Inferior parietal cortex (tissue), 1 donor: ENCODE measurements around the gene C1orf167.

Experiments used
- DNase-seq: peaks from one replicate; pipeline ENCODE4 v3.0.0-alpha.2; 2016; ENCODE audit errors: extremely low spot score

The C1orf167 gene

GRCh38 chr1:11761285-11761684 is 708 bp upstream of the C1orf167 start:
- no peak for DNase-seq

- DNase-seq: no peak
Observed at GRCh38 chr1:11764115-11764514, 2.1 kb downstream of the C1orf167 start.

- no peak for DNase-seq
Observed at GRCh38 chr1:11764519-11764918, 2.5 kb downstream of the C1orf167 start.

DNA sequence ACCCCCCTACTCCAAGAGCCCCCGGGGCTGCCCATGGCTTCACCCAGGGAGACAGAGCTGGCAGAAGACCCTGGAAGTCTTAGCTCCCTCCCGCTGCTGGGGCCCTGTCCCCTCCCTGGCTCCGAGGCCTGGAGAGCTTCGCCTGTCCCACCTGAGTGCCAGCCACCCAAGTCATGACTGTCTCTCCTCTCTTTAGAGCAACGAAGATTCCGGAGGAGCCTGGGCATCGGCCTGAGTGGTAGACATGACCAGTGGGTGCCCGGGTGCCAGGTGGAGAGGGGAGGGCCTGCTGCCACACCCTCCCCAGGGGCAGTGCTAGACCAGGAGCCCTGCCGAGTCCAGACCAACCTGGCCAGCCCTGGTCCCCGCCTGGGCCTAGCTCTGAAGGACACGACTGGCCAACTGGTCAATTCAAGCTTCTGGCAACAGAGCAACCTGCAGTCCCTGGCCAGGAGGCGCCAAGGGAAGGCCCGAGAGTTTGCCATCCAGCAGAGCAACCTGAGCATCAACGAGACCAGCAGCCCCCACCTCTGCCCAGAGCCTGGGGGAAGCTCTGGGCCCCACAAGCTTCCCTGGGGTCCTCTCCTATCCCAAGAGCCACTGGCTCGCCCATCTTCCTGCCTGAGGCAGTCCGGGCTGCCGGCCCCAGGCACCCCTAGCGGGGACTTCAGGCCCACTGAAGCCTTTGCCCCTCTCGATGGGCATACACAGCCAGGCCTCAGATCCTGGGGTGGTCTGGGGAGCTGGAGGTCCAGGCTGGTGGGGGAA is 3.9 kb downstream of the C1orf167 start:
- no peak for DNase-seq

GRCh38 chr1:11766429-11766776 is 4.4 kb downstream of the C1orf167 start:
- DNase-seq: no peak

DNA sequence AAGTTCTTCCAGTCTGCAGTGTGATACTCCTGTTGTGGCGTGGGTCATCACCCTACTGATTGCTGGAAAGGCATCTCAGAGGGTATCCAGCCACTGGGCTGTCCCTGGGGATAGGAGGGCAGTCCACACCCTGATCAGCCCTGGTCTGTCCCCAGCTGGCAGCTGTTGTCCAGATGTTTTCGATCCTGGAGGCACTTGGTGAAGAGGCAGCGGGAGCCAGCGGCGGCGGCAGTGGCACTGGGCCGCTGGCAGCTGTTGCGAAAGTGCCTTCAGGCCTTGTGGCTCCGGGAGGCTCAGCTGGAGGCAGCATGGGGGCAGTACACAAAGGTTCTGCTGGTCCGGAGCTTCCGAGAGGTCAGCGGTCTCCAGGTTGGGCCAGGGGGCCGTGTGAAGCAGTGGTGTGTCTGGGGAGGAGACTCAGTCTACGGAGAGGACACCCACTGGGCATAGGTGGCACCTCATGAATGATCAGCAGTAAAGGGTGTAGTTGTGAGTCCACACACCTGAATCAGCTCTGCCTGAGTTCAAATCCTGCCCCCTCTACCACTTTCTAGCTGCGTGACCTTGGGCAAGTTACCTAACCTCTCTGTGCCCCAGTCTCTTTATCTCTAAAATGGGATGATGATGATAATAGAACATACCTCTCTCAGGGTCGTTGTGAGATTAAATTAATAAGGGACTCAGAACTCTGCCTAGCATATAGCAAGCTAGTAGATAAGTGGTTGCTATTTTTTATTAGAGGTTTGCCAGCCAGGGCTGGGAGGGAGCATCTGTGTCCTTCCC is 6.1 kb downstream of the C1orf167 start:
- DNase-seq: no peak

DNA sequence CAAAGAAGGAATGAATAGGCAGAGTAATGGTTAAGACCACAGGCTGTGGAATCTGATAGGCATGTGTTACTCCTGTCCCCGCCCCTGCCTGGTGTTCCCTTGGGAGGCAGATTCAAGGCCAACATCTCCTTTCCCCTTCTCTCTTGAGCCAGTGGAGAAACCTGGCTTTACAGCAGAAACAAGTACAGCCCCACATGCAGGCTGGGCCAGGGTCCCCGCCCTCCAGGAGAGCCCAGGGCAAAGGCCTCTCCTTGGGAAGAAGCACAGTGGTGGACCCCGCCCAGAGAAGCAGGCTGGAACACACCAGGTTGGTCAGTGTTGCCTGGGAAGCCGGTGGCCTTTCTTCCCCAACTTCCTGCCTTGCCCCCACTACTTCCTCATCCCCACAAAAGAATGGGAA is 6.8 kb downstream of the C1orf167 start:
- no peak for DNase-seq

DNA sequence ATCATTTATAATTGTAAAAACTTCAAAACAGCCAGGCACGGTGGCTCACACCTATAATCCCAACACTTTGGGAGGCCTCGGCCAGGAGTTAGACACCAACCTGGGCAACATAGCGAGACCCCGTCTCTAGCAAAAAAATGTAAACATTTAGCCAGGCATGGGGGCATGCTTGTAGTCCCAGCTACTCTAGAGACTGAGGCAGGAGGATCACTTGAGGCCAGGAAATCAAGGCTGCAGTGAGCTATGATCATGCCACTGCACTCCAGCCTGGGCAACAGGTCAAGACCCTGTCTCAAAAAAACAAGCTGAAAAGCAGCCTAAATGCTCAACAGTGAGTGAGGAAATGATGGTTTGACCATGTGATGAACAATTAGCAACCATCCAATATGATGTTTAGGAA is 7.3 kb downstream of the C1orf167 start:
- DNase-seq: no peak

DNA sequence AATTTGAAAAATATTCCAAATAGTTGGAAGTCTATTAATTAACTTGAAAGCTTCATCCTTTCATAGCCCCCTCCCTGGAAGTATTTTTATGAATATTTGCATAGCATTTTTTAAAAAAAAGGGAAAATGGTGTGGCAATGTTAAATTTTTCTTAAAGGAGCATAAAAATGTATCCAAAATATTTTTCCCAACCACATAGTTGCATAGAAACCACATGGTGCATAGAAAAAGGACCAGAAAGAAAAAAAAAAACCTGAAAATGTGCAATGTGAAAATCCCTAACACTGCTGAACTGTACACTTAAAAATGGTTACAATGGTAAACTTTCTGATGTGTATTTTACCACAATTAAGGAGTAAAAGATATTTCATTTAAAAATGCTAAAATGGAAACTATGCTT is 8.0 kb downstream of the C1orf167 start:
- DNase-seq: no peak

DNA sequence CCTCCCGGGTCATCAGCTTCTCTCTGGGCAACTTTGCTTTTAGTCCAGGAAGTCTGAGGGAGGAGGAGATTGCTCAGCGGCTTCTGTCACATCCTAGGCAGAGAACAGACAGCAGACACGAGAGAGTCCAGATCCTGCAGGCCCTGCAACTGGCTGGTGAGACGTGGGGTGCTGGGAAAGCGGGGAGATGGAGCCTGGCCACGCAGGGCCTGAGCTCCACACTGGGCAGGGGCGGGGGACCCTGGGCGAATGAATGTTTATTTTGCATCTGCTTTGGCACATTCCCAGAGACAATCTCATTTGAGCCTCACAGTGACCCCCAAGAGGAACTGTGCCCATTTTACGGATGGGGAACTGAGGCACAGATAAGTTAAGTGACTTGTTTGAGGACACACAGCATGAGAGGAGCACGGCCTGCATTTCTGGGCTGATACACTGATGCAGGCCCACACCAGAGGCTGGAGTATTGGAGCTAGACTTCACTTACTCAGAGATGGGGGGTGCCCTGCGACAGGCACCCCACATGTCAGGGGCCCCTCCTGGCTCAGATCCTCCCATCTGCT is 9.6 kb downstream of the C1orf167 start:
- no peak for DNase-seq

DNA sequence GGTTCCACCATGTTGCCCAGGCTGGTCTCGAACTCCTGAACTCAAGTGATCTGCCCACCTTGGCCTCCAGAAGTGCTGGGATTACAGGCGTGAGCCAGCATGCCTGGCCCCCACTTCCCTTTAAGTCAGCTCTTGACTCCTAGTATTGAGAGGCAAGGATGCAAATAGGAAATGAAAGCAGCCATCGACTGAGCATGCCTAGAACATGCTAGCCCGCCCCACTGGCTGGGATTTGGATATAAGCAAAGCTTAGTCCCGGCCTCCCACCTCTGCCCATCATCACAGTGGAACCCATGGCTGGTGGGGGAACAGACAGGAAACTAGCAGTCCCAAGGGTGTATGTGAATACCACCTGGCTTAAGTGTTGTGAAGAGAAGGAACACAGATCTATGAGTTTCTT is 10.5 kb downstream of the C1orf167 start:
- no peak for DNase-seq

DNA sequence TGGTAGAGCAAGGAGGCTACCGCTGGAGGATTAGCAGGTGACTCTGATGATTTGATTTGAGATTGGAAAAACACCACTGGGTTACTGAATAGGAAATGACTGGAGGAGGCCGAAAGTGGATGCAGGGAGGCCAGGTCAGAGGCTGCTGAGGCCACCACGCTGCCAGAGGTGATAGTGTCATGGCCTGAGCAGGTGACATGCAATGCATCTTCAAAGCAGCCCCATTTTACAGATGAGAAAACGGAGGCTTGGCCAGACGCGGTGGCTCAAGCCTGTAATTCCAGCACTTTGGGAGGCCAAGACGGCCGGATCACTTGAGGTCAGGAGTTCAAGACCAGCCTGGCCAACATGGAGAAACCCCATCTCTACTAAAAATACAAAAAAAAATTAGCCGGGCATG is 12.8 kb downstream of the C1orf167 start:
- no peak for DNase-seq

DNA sequence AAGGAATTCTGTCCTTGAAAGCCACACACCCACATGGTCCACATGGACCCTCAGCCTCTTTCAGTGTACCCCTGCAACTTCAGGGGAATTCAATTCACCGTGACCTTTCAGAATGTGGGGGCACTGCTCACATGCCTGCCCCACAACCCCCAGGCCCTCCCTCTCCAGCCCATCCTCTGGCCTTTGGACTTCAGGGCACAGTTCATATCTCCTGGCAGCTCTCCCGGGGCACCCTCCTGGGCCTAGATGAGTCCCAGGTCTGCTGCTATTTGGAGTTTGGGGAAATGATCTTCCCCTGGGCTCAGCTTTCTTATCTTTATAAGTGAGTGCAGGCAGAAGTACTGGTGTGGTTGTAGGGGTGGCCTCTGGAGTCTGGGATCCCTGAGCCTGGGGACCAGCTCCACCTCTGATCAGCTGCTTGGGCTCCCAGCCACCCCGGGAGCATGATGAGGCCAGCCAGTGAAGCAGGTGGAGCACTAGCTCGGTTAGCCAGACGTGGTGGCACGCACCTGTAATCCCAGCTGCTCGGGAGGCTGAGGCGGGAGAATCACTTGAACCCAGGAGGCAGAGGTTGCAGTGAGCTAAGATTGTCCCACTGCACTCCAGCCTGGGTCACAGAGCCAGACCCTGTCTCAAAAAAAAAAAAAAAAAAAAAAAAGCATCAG is 15.8 kb downstream of the C1orf167 start:
- DNase-seq: no peak

- no peak for DNase-seq
Observed at GRCh38 chr1:11778336-11778735, 16.3 kb downstream of the C1orf167 start.

GRCh38 chr1:11778844-11779623 is 17.0 kb downstream of the C1orf167 start:
- no peak for DNase-seq

DNA sequence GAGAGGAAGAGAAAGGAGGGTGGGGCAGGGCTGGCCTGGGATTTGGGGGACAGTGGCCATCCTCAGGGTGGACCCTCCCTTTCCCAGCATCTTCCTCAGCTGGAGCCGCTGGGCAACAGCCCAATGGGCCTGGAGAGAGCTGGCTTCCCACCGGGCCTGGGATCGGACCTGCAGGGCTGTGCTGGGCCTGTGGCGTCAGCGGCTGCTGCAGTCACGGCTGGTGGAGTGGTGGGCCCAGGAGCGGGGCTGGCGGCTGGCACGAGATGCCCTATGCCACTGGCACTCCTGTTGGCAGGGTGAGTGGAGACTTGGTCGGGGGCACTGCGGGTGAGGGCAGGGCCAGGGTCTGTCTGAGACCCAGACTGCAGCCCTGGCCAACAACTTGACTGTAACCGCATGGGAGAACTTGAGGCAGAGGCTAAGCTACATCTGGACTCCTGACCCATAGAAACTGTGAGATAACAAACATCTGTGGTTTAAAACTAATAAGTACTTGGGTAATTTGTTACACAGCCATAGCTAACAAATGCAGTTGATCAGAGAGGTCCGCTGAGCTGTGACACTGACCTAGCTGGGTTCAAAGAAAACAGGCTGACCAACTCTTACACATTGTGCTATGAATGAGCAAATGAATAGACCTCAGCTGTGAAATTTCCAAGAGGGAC is 17.9 kb downstream of the C1orf167 start:
- DNase-seq: no peak

DNA sequence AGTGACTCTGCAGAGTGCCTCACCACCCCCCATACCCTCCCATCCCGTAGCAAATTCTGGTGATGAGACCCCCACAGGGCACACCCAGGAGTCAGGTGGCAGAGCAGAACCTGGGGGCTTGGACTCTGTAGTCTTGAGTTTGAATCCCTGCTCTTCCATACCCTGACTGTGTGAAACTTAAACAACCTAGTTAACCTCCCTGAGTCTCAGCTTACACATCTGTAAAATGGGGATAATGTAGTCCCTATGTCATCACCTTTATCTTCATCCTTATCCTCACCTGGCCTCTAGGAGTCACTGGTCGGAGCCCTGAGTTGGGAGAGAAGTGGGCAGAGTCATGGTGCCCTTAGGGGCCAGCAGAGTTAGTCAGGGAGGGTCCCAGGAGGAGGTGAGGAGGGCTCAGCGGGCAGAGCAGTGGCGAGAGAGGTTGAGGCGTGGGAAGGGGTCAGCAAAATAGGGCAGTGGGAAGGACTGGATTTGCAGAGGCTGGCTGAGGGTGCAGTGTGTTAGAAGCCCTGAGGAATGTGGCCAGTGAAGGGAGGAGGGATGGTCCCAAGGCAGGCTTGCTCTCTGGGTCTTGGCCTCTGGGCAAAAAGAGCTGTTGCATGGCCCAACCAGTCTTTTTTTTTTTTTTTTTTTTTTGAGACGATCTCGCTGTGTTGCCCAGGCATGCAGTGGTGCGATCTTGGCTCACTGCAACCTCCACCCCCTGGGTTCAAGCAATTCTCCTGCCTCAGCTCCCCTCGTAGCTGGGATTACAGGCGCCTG is 18.6 kb downstream of the C1orf167 start:
- DNase-seq: no peak

DNA sequence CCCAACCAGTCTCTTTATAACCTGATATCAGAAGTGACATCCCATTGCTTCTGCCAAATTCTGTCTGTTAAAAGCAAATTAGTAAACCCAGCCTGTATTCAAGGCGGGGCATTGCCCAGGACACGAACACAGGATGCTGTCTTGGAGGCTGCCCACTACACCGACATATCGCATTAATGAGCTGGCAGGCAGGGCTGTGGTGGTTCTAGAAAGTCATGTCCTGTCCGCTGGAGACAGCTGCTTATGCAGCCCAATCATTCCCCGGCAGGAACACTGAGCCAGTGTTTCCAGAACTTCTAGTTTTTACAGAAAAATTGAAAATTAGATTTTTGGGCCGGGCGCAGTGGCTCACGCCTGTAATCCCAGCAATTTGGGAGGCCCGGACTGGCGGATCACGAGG is 19.3 kb downstream of the C1orf167 start:
- no peak for DNase-seq

- no peak for DNase-seq
Observed at GRCh38 chr1:11782127-11782708, 20.2 kb downstream of the C1orf167 start.

DNA sequence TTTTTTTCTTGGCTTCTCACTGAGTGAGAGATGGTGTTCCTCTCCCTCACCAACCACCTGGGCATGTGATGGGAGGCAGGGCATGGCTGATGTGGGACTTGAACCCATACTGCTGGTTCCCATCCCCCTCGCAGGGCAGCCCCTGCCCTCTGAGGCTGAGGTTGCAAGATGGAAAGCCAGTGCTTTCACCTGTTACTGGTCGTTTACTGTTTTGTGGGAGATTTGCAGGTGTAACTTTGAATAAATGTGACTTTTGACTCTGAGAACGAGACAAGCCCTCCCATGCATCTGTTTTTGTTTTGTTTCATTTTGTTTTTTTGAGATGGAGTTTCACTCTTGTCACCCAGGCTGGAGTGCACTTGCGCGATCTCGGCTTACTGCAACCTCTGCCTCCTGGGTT is 21.6 kb downstream of the C1orf167 start:
- no peak for DNase-seq
